Ascending aorta (tissue), 2 donors: Measurements from ENCODE around the gene GLIS2. TPM values are rescaled to one million over a fixed set of nuclear protein-coding genes. Genes with fewer than 3 reads are reported as not detected.
"Not testable (repeated sequence)": the region's sequence is repeated elsewhere in the genome, so short reads cannot be mapped to it uniquely, and the experiment has no call there.

Experiments used
- DNase-seq, 2 donors: peaks; one replicate each; pipeline ENCODE4 v3.0.0-alpha.2; 2019; ENCODE audit warnings: low spot score in 2 of 2
- H3K27ac ChIP-seq, 2 donors: fragments of 200-600 bp; sonication (generic); one replicate each; pipeline ENCODE4 v1.5.1; 2016 to 2017; ENCODE audit warnings: mild to moderate bottlenecking in 1 of 2
- H3K27me3 ChIP-seq: fragments of 200-600 bp; sonication (generic); one replicate; pipeline ENCODE4 v1.5.1; 2017
- H3K36me3 ChIP-seq, 2 donors: fragments of 200-600 bp; sonication (generic); one replicate each; pipeline ENCODE4 v1.5.1; 2016
- H3K4me1 ChIP-seq, 2 donors: fragments of 200-600 bp; sonication (generic); one replicate each; pipeline ENCODE4 v1.5.1; 2016 to 2017; ENCODE audit warnings: mild to moderate bottlenecking in 1 of 2
- H3K4me3 ChIP-seq, 2 donors: fragments of 200-600 bp; sonication (generic); one replicate each; pipeline ENCODE4 v1.5.1; 2016 to 2017; ENCODE audit warnings: mild to moderate bottlenecking in 1 of 2
- H3K9me3 ChIP-seq, 2 donors: fragments of 200-600 bp; sonication (generic); one replicate each; pipeline ENCODE4 v1.5.1; 2016
- intact Hi-C: fragments of 100-400 bp; cut with DNase I; formaldehyde crosslinking; loops from one replicate; pipeline ENCODE4 v1.15.1; 2023
- total RNA-seq: library from RNA; depleted of rRNA; stranded (reverse); fragments of >200 nt; gene quantifications from one replicate; pipeline ENCODE4 v1.1.0, GENCODE V29; 2016
- TF ChIP-seq, protein P1 (sequence below), 3 experiments: fragments of 200-600 bp in 2 of 3; fragments of 450-650 bp in 1 of 3; sonication (generic) in 2 of 3; IDR thresholded peaks; one replicate each; pipeline ENCODE4 v1.5.1; 2016 to 2019; ENCODE audit warnings: antibody characterized with exemption in 3 of 3, mild to moderate bottlenecking in 1 of 3, moderate library complexity in 1 of 3

GLIS2 gene
- total RNA-seq, 1 donor from 2014 or later = 16.8 TPM

DNA sequence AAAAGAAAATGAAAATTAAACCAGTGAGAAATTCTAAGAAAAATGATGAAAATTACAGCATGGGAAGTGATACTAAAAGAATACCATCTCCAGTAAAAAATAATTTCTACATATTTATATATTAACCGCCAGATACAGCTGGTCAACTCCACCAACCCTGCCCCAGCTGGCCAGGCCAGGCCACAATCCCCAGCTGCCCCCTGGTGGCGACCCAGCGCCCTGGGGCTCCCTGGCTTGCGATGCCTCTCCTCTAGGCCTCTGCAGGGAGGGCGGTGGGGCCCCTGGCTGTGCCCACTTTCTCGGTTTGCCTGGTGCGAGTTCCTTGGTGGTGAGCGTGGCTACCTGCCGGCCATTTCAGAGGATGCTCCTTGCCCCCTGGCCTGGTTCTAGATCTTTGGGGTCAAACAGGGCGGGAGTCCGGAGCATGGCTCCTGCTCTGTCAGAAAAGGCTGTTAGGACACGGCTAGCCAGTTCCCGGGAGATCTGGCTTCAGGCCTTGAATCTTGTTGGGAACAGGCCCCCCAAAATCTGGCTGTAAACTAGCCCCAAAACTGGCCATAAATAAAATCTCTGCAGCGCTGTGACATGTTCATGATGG is 14.5 kb downstream of the GLIS2 start:
- Histone ChIP-seq H3K27ac (peak overlapping the region; percentile 21 to 94), H3K4me3 (no peak overlapping the region), H3K27me3 (no peaks in the 10 kb centered on the region), H3K4me1 (peaks cover 27 to 39% of the 10 kb centered on the region in 2 donors), H3K36me3 (peaks cover 28 to 29% of the 10 kb centered on the region in 2 donors), H3K9me3 (no peaks in the 10 kb centered on the region)
- TF ChIP-seq, protein P1, sequence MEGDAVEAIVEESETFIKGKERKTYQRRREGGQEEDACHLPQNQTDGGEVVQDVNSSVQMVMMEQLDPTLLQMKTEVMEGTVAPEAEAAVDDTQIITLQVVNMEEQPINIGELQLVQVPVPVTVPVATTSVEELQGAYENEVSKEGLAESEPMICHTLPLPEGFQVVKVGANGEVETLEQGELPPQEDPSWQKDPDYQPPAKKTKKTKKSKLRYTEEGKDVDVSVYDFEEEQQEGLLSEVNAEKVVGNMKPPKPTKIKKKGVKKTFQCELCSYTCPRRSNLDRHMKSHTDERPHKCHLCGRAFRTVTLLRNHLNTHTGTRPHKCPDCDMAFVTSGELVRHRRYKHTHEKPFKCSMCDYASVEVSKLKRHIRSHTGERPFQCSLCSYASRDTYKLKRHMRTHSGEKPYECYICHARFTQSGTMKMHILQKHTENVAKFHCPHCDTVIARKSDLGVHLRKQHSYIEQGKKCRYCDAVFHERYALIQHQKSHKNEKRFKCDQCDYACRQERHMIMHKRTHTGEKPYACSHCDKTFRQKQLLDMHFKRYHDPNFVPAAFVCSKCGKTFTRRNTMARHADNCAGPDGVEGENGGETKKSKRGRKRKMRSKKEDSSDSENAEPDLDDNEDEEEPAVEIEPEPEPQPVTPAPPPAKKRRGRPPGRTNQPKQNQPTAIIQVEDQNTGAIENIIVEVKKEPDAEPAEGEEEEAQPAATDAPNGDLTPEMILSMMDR (IDR thresholded peaks at IDR 0.05) = peak; percentile 89 to 97 (median 95)
- DNase-seq = peak in 1 of 2 donors; percentile 91
- intact Hi-C loops = loop anchor here (1.0 to 2.0 kb wide), 3 partner anchors 42 to 130 kb away; no protein-coding TSS in a partner anchor

DNA sequence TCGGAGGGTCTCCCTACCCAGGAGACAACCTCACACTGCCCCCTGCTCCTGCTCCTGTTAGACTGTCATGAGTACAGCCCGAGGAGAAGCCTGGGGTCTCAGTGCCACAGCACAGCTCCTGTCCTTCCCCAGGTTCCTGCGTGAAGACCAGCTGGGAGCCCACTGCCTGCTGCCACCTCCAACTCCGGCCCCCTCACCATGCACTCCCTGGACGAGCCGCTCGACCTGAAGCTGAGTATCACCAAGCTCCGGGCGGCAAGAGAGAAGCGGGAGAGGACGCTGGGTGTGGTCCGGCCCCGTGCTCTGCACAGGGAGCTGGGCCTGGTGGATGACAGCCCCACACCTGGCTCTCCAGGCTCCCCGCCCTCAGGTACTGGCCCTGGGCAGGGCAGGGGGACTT is 16.2 kb downstream of the GLIS2 start:
- peaks cover 45% of the 10 kb centered on the region in 2 donors for H3K36me3 ChIP-seq
- H3K27me3 ChIP-seq = no peaks in the 10 kb centered on the region
- no peak for DNase-seq
- no peaks in the 10 kb centered on the region for H3K9me3 ChIP-seq
- TF ChIP-seq, protein P1 (IDR thresholded peaks at IDR 0.05) = no peak
- H3K27ac ChIP-seq = no peak overlapping the region
- intact Hi-C loops = no loop called here
- H3K4me3 ChIP-seq = no peak overlapping the region
- peaks cover 23 to 34% of the 10 kb centered on the region in 2 donors for H3K4me1 ChIP-seq

- Histone ChIP-seq H3K4me1 (peaks cover 16 to 28% of the 10 kb centered on the region in 2 donors), H3K27ac (no peak overlapping the region), H3K27me3 (no peaks in the 10 kb centered on the region), H3K9me3 (no peaks in the 10 kb centered on the region), H3K36me3 (peaks cover 51 to 52% of the 10 kb centered on the region in 2 donors), H3K4me3 (no peak overlapping the region)
- DNase-seq = no peak
- intact Hi-C loops = no loop called here
- TF ChIP-seq, protein P1 (IDR thresholded peaks at IDR 0.05) = no peak
Observed at GRCh38 chr16:4332623-4333307, 16.9 kb downstream of the GLIS2 start.

GRCh38 chr16:4333308-4333638 is 17.4 kb downstream of the GLIS2 start:
- Histone ChIP-seq H3K9me3 (no peaks in the 10 kb centered on the region), H3K4me3 (no peak overlapping the region), H3K4me1 (peaks cover 11 to 22% of the 10 kb centered on the region in 2 donors), H3K36me3 (peaks cover 53 to 57% of the 10 kb centered on the region in 2 donors), H3K27ac (no peak overlapping the region), H3K27me3 (no peaks in the 10 kb centered on the region)
- TF ChIP-seq, protein P1 (IDR thresholded peaks at IDR 0.05) = no peak
- intact Hi-C loops = no loop called here
- no peak for DNase-seq

DNA sequence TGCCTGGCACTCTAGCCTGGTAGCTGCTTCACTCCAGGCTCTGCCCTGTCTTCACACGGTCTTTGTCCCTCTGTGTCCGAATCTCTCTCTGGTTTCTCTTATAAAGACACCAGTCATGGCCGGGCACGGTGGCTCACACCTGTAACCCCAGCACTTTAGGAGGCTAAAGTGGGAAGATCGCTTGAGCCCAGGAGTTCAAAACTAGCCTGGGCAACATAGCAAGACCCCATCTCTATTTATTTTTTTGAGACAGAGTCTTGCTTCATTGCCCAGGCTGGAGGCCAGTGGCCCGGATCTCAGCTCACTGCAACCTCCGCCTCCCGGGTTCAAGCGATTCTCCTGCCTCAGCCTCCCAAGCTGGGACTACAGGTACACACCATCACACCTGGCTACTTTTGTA is 17.8 kb downstream of the GLIS2 start:
- intact Hi-C loops, H3K4me3 ChIP-seq, H3K27me3 ChIP-seq, H3K27ac ChIP-seq, DNase-seq, H3K9me3 ChIP-seq: not testable (repeated sequence)
- Histone ChIP-seq H3K4me1 (peaks cover 6 to 18% of the 10 kb centered on the region in 2 donors), H3K36me3 (peaks cover 53 to 61% of the 10 kb centered on the region in 2 donors)

DNA sequence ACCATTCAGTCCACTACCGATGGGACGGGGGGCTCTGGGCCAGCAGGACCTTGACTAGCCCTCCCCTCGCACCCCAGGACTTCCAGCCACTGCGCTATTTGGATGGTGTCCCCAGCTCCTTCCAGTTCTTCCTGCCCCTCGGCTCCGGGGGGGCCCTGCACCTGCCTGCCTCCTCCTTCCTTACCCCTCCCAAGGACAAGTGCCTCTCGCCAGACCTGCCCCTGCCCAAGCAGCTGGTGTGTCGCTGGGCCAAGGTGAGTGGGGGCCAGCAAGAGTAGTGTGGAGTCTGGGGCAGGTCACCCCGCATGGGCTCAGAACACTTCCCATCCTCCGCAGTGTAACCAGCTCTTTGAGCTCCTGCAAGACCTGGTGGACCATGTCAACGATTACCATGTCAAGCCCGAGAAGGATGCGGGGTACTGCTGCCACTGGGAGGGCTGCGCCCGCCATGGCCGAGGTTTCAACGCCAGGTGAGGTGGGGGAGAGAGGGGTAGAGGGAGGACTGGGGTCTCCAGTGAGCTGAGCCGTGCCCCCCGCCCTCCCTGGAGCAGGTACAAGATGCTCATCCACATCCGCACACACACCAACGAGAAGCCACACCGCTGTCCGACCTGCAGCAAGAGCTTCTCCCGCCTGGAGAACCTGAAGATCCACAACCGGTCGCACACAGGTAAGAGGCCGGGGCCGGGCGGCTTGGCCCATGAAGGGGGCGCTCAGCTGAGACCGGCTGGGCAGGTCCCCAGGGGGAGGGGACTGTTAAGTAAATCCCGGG is 19.0 kb downstream of the GLIS2 start:
- TF ChIP-seq, protein P1 (IDR thresholded peaks at IDR 0.05) = no peak
- intact Hi-C loops = no loop called here
- Histone ChIP-seq H3K27ac (no peak overlapping the region), H3K4me1 (peaks cover 0 to 9% of the 10 kb centered on the region in 2 donors), H3K36me3 (peaks cover 63 to 66% of the 10 kb centered on the region in 2 donors), H3K27me3 (no peaks in the 10 kb centered on the region), H3K4me3 (no peak overlapping the region), H3K9me3 (no peaks in the 10 kb centered on the region)
- no peak for DNase-seq
